Large intestine (tissue), 3 donors: ENCODE data around the gene FIBCD1. TPM values are rescaled to one million over a fixed set of nuclear protein-coding genes. Genes with fewer than 3 reads are reported as not detected.

ENCODE experiments used
- DNase-seq, 2 donors: peaks; one replicate each; pipeline versions ENCODE4 v3.0.0 to v3.0.0-alpha.2; 2013
- H3K27ac ChIP-seq: one replicate; pipeline ENCODE4 v1.5.1; 2013; ENCODE audit warnings: low read length
- H3K27me3 ChIP-seq: 2 replicates; pipeline ENCODE4 v1.6.1; 2013; ENCODE audit warnings: low read length; ENCODE audit not compliant: control insufficient read depth, insufficient read depth
- H3K36me3 ChIP-seq: 2 replicates; pipeline ENCODE4 v1.6.1; 2013; ENCODE audit warnings: low read length; ENCODE audit not compliant: control insufficient read depth, insufficient read depth
- H3K4me1 ChIP-seq: one replicate; pipeline ENCODE4 v1.6.1; 2013; ENCODE audit warnings: low read length; ENCODE audit not compliant: control insufficient read depth, insufficient read depth
- H3K4me3 ChIP-seq: one replicate; pipeline ENCODE4 v1.5.1; 2013; ENCODE audit warnings: low read length
- H3K9me3 ChIP-seq: one replicate; pipeline ENCODE4 v1.6.1; 2013; ENCODE audit warnings: mild to moderate bottlenecking, low read depth, low read length, moderate library complexity; ENCODE audit not compliant: control insufficient read depth
- WGBS: methylation state at CpG from one replicate; pipeline ENCODE4 v1.1.5; 2013; ENCODE audit warnings: low lambda C conversion rate; ENCODE audit not compliant: insufficient coverage; 5-methylcytosine and 5-hydroxymethylcytosine counted together
- polyA plus RNA-seq: library from polyadenylated mRNA; unstranded; fragments of 120-200 nt; gene quantifications from one replicate; pipeline ENCODE4 v1.2.1, GENCODE V29; 2013

The FIBCD1 gene
- polyA plus RNA-seq, 1 donor, result 1.5 TPM

- no peaks in the 10 kb centered on the region for H3K9me3 ChIP-seq
- no peaks in the 10 kb centered on the region for H3K27me3 ChIP-seq
- WGBS, result no CpG with 5 or more reads among the region's 9 CpGs
- H3K4me3 ChIP-seq, result no peak overlapping the region
- H3K27ac ChIP-seq, result no peak overlapping the region
- H3K4me1 ChIP-seq, result no peaks in the 10 kb centered on the region
- no peak for DNase-seq
- H3K36me3 ChIP-seq, result peaks cover 65% of the 10 kb centered on the region
Measured at GRCh38 chr9:130872508-130872907, 66.5 kb downstream of the FIBCD1 start.

GRCh38 chr9:130872093-130872492 is 67.0 kb downstream of the FIBCD1 start:
- Histone ChIP-seq H3K36me3 (peaks cover 64% of the 10 kb centered on the region), H3K27me3 (no peaks in the 10 kb centered on the region), H3K9me3 (no peaks in the 10 kb centered on the region), H3K4me3 (no peak overlapping the region), H3K4me1 (no peaks in the 10 kb centered on the region), H3K27ac (no peak overlapping the region)
- no peak for DNase-seq
- no CpG with 5 or more reads among the region's 15 CpGs for whole genome bisulfite sequencing

- no peak for DNase-seq
- H3K27me3 ChIP-seq, result no peaks in the 10 kb centered on the region
- no peak overlapping the region for H3K4me3 ChIP-seq
- H3K4me1 ChIP-seq, result no peaks in the 10 kb centered on the region
- no peaks in the 10 kb centered on the region for H3K9me3 ChIP-seq
- no peak overlapping the region for H3K27ac ChIP-seq
- peaks cover 62% of the 10 kb centered on the region for H3K36me3 ChIP-seq
- 88% methylated on average over 3 of the region's 10 CpGs for WGBS
Measured at GRCh38 chr9:130871395-130872062, 67.5 kb downstream of the FIBCD1 start.

GRCh38 chr9:130870491-130871381 is 68.3 kb downstream of the FIBCD1 start:
- 100% methylated on average over 1 of the region's 17 CpGs for WGBS
- peaks cover 64% of the 10 kb centered on the region for H3K36me3 ChIP-seq
- no peaks in the 10 kb centered on the region for H3K27me3 ChIP-seq
- H3K4me3 ChIP-seq, result no peak overlapping the region
- H3K27ac ChIP-seq, result no peak overlapping the region
- H3K9me3 ChIP-seq, result no peaks in the 10 kb centered on the region
- no peaks in the 10 kb centered on the region for H3K4me1 ChIP-seq
- no peak for DNase-seq

GRCh38 chr9:130869250-130869649 is 69.8 kb downstream of the FIBCD1 start:
- no peaks in the 10 kb centered on the region for H3K9me3 ChIP-seq
- peak; percentile 51 to 71 for DNase-seq
- no peak overlapping the region for H3K4me3 ChIP-seq
- H3K27ac ChIP-seq, result no peak overlapping the region
- H3K27me3 ChIP-seq, result no peaks in the 10 kb centered on the region
- 0% methylated on average over 1 of the region's 8 CpGs for WGBS
- H3K36me3 ChIP-seq, result peaks cover 61% of the 10 kb centered on the region
- no peaks in the 10 kb centered on the region for H3K4me1 ChIP-seq

- no CpG with 5 or more reads among the region's 3 CpGs for WGBS
- no peaks in the 10 kb centered on the region for H3K9me3 ChIP-seq
- peaks cover 58% of the 10 kb centered on the region for H3K36me3 ChIP-seq
- H3K4me3 ChIP-seq, result no peak overlapping the region
- peaks cover 6% of the 10 kb centered on the region for H3K4me1 ChIP-seq
- H3K27me3 ChIP-seq, result no peaks in the 10 kb centered on the region
- no peak overlapping the region for H3K27ac ChIP-seq
- no peak for DNase-seq
Measured at GRCh38 chr9:130868230-130868629, 70.8 kb downstream of the FIBCD1 start.

- Histone ChIP-seq H3K9me3 (no peaks in the 10 kb centered on the region), H3K27me3 (no peaks in the 10 kb centered on the region), H3K36me3 (peaks cover 58% of the 10 kb centered on the region), H3K4me1 (peaks cover 12% of the 10 kb centered on the region), H3K27ac (no peak overlapping the region), H3K4me3 (no peak overlapping the region)
- 100% methylated on average over 2 of the region's 9 CpGs for whole genome bisulfite sequencing
- DNase-seq, result no peak
Measured at GRCh38 chr9:130867556-130867955, 71.5 kb downstream of the FIBCD1 start.

- Histone ChIP-seq H3K27me3 (no peaks in the 10 kb centered on the region), H3K27ac (no peak overlapping the region), H3K4me3 (no peak overlapping the region), H3K9me3 (no peaks in the 10 kb centered on the region), H3K36me3 (peaks cover 57% of the 10 kb centered on the region), H3K4me1 (peaks cover 16% of the 10 kb centered on the region)
- WGBS, result no CpG with 5 or more reads among the region's 4 CpGs
- DNase-seq, result peak; percentile 77 to 81
Measured at GRCh38 chr9:130866474-130866965, 72.5 kb downstream of the FIBCD1 start.

GRCh38 chr9:130865921-130866320 is 73.1 kb downstream of the FIBCD1 start:
- no CpG with 5 or more reads among the region's 3 CpGs for WGBS
- H3K27me3 ChIP-seq, result no peaks in the 10 kb centered on the region
- H3K4me1 ChIP-seq, result peaks cover 22% of the 10 kb centered on the region
- no peak for DNase-seq
- H3K27ac ChIP-seq, result no peak overlapping the region
- H3K36me3 ChIP-seq, result peaks cover 53% of the 10 kb centered on the region
- no peaks in the 10 kb centered on the region for H3K9me3 ChIP-seq
- H3K4me3 ChIP-seq, result no peak overlapping the region

GRCh38 chr9:130864541-130864940 is 74.5 kb downstream of the FIBCD1 start:
- Histone ChIP-seq H3K4me3 (no peak overlapping the region), H3K4me1 (peaks cover 29% of the 10 kb centered on the region), H3K9me3 (no peaks in the 10 kb centered on the region), H3K36me3 (peaks cover 58% of the 10 kb centered on the region), H3K27ac (no peak overlapping the region), H3K27me3 (no peaks in the 10 kb centered on the region)
- DNase-seq, result no peak
- WGBS, result no CpG with 5 or more reads among the region's 6 CpGs
